Activated T-helper 9 cell treated with anti-CD3 and anti-CD28 coated beads, Interleukin-2, amount 50 U/mL, for 16 hours (primary cell): ENCODE data around the gene STAM2.

Source experiments
- DNase-seq: peaks from one replicate; pipeline ENCODE4 v3.0.0-alpha.2; 2020; ENCODE audit warnings: low read depth

The STAM2 gene

GRCh38 chr2:152071092-152071491 lies 104.5 kb downstream of the STAM2 start:
- DNase-seq = no peak

DNA sequence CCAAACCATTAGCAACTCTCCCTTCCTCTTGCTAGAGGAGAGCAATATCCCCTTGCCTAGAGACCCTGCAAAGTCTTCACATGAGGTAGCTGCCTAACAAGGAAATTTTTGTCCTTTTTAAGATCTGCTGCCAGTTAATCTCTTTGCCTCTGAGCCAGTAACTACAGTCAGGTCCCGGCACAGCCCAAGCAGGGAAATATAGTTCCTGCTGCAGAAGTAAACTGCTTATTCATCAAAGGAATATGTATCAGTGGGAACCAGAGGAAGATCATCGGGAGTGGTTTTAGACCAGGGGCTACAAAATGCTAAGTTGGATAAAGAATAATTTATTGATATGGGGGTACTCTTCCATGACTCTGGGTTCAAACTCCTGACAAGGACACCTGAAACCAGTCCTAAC lies 107.3 kb downstream of the STAM2 start:
- DNase-seq = no peak

- no peak for DNase-seq
Measured at GRCh38 chr2:152067823-152068222, 107.7 kb downstream of the STAM2 start.
